ENCODE measurements around the gene CPNE2.
A peak's percentile ranks its signal among the peaks of the same experiment; 100 is the strongest.
"Not testable (repeated sequence)": the region's sequence is repeated elsewhere in the genome, so short reads cannot be mapped to it uniquely, and the experiment has no call there.

Gene CPNE2

GRCh38 chr16:57091975-57092785 is at the start of gene CPNE2:
CPNE2 (plus strand) TSS chr16:57092583; CDS start chr16:57110743, 18,160 bp downstream.
- peak; percentile 19 to 29 for DNase-seq

GRCh38 chr16:57043248-57043647 is 49.1 kb upstream of the CPNE2 start:
- DNase-seq = no peak

- DNase-seq = no peak
These were observed 47.3 kb upstream of the CPNE2 start for GRCh38 chr16:57044931-57045693.

GRCh38 chr16:57045694-57046381 is 46.5 kb upstream of the CPNE2 start:
- DNase-seq = no peak

GRCh38 chr16:57048095-57048494 is 44.3 kb upstream of the CPNE2 start:
- no peak for DNase-seq

GRCh38 chr16:57049678-57050077 is 42.7 kb upstream of the CPNE2 start:
- DNase-seq = no peak

- no peak for DNase-seq
These were observed 40.6 kb upstream of the CPNE2 start for GRCh38 chr16:57051696-57052228.

- no peak for DNase-seq
These were observed 39.2 kb upstream of the CPNE2 start for GRCh38 chr16:57053206-57053605.

GRCh38 chr16:57054338-57054737 is 38.0 kb upstream of the CPNE2 start:
- no peak for DNase-seq

- DNase-seq = no peak
These were observed 37.6 kb upstream of the CPNE2 start for GRCh38 chr16:57054771-57055170.

- no peak for DNase-seq
These were observed 36.7 kb upstream of the CPNE2 start for GRCh38 chr16:57055671-57056070.

GRCh38 chr16:57058291-57058861 is 34.0 kb upstream of the CPNE2 start:
- no peak for DNase-seq

GRCh38 chr16:57060323-57061083 is 31.9 kb upstream of the CPNE2 start:
- no peak for DNase-seq

- DNase-seq = no peak
These were observed 31.1 kb upstream of the CPNE2 start for GRCh38 chr16:57061084-57061905.

- DNase-seq = no peak
These were observed 30.1 kb upstream of the CPNE2 start for GRCh38 chr16:57062329-57062728.

GRCh38 chr16:57063189-57063588 is 29.2 kb upstream of the CPNE2 start:
- not testable (repeated sequence) for DNase-seq

GRCh38 chr16:57064995-57065394 is 27.4 kb upstream of the CPNE2 start:
- no peak for DNase-seq

- no peak for DNase-seq
These were observed 25.8 kb upstream of the CPNE2 start for GRCh38 chr16:57066625-57067024.

- no peak for DNase-seq
These were observed 25.0 kb upstream of the CPNE2 start for GRCh38 chr16:57067347-57067746.

GRCh38 chr16:57069053-57069452 is 23.3 kb upstream of the CPNE2 start:
- no peak for DNase-seq
